ENCODE measurements around the gene ALK. TPM values are rescaled to one million over a fixed set of nuclear protein-coding genes. Genes with fewer than 3 reads are reported as not detected.

The ALK gene
- total RNA-seq, 1 donor, result under 0.01 TPM

- no peak for DNase-seq (ENCODE audit: low read depth in 2 of 3, low spot score in 2 of 3)
Measured at GRCh38 chr2:29159125-29159524, 762.3 kb downstream of the ALK start.

- DNase-seq (ENCODE audit: low read depth in 2 of 3, low spot score in 2 of 3), result no peak
Measured at GRCh38 chr2:29157131-29157530, 764.3 kb downstream of the ALK start.

DNA sequence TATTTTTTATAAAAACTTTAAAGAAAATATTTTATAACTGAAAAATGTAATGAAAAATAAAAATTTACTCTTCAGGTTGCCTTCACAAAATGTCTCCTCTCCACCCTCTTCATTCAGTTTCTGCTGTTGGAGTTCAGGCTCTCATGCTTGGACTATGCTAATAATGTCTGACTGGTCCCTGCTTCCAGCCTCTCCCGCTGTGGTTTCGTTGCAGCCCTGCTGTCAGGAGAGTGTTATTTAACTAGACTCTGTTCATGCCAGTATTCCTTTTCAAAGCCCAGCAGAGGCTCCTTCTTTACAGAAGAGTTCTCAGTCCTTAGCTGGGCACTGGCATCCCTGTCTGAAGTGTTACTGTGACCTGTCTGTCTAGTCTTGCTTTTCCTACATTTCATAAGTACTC is 765.8 kb downstream of the ALK start:
- no peak for DNase-seq (ENCODE audit: low read depth in 2 of 3, low spot score in 2 of 3)

DNA sequence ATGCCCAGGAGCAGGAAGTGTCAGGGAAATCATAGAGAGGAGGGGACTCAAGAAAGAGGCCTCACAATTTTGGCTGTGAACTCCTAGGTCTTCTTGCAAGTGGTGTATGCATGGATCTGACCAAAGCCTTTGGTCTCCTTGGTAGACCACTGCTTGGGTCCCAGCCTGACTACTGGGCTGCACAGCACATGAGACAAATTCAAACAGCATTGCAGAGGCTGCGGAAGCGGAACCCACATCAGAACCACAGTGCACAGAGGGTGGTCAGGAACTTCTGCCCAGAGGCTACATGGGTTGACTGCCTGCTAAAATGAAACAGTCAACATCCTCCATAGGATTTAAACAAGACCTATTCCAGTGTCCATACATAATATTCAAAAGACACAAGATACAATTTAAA is 766.8 kb downstream of the ALK start:
- DNase-seq (ENCODE audit: low read depth in 2 of 3, low spot score in 2 of 3), result no peak

DNA sequence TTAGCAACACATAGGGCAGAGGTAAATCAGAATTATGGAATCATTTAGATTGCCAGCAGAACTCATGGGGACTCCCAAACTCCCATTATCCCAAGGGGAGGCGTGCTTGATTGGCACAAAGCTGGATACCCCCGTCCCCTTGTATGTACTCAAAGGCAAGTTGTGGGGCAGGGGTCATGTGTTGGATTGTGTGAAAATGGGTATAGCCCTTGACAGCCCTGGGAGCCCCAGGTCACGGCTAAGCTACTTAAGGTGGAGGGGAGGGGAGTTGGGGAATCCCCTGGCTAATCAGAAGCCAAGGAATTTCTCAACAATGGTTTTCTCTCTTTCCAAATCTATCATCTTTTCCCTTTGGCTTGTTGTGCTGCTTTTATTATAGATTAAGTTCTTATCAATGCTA is 773.4 kb downstream of the ALK start:
- DNase-seq (ENCODE audit: low read depth in 2 of 3, low spot score in 2 of 3), result no peak

- no peak for DNase-seq (ENCODE audit: low read depth in 2 of 3, low spot score in 2 of 3)
Measured at GRCh38 chr2:29146197-29146596, 775.2 kb downstream of the ALK start.

GRCh38 chr2:29143657-29144056 is 777.7 kb downstream of the ALK start:
- no peak for DNase-seq (ENCODE audit: low read depth in 2 of 3, low spot score in 2 of 3)

Small RNAs within 50 kb of the gene (small RNA-seq; reads per million reads assigned to genes)
- not detected for gene RN7SL516P

Other genes with a start within 250 kb of the ALK start
- gene YPEL5, start 225.4 kb upstream of the ALK start, total RNA-seq, result 89.4 TPM

All from hematopoietic multipotent progenitor cell (in vitro differentiated cells).